CD4-positive, alpha-beta T cell treated with Interleukin-17A for 4 hours (primary cell): ENCODE data around the gene MIER1.
"Not testable (repeated sequence)": the region's sequence is repeated elsewhere in the genome, so short reads cannot be mapped to it uniquely, and the experiment has no call there.

Experiments used
- DNase-seq: peaks from one replicate; pipeline ENCODE4 v3.0.0-alpha.2; 2020; ENCODE audit warnings: mixed read lengths

Gene MIER1

GRCh38 chr1:66940981-66941380 lies 16.2 kb downstream of the MIER1 start:
- no peak for DNase-seq

- no peak for DNase-seq
Measured at GRCh38 chr1:66943361-66943969, 18.7 kb downstream of the MIER1 start.

- no peak for DNase-seq
Measured at GRCh38 chr1:66944330-66945274, 19.8 kb downstream of the MIER1 start.

GRCh38 chr1:66945316-66945715 lies 20.5 kb downstream of the MIER1 start:
- DNase-seq, result no peak

- DNase-seq, result no peak
Measured at GRCh38 chr1:66947267-66947666, 22.5 kb downstream of the MIER1 start.

GRCh38 chr1:66951513-66951912 lies 26.7 kb downstream of the MIER1 start:
- DNase-seq, result no peak

- DNase-seq, result no peak
Measured at GRCh38 chr1:66954208-66954607, 29.4 kb downstream of the MIER1 start.

- no peak for DNase-seq
Measured at GRCh38 chr1:66957938-66958337, 33.1 kb downstream of the MIER1 start.

- not testable (repeated sequence) for DNase-seq
Measured at GRCh38 chr1:66966188-66966873, 41.5 kb downstream of the MIER1 start.

GRCh38 chr1:66968574-66968973 lies 43.8 kb downstream of the MIER1 start:
- no peak for DNase-seq

- DNase-seq, result no peak
Measured at GRCh38 chr1:66978201-66978600, 53.4 kb downstream of the MIER1 start.

- DNase-seq, result not testable (repeated sequence)
Measured at GRCh38 chr1:66979621-66980020, 54.8 kb downstream of the MIER1 start.

GRCh38 chr1:66980745-66981367 lies 56.1 kb downstream of the MIER1 start:
- DNase-seq, result no peak

GRCh38 chr1:66981679-66982078 lies 56.9 kb downstream of the MIER1 start:
- peak; percentile 71 for DNase-seq

- DNase-seq, result no peak
Measured at GRCh38 chr1:66982561-66983260, 57.9 kb downstream of the MIER1 start.

GRCh38 chr1:66984491-66984890 lies 59.7 kb downstream of the MIER1 start:
- DNase-seq, result no peak

GRCh38 chr1:66985835-66986234 lies 61.0 kb downstream of the MIER1 start:
- no peak for DNase-seq

GRCh38 chr1:66993076-66993475 lies 68.3 kb downstream of the MIER1 start:
- DNase-seq, result no peak

GRCh38 chr1:66996018-66996682 lies 71.4 kb downstream of the MIER1 start:
- peak; percentile 70 for DNase-seq

GRCh38 chr1:66998972-66999371 lies 74.2 kb downstream of the MIER1 start:
- no peak for DNase-seq

- DNase-seq, result no peak
Measured at GRCh38 chr1:66999640-67000400, 75.0 kb downstream of the MIER1 start.
